Endothelial cell of umbilical vein (primary cell): ENCODE data around the gene TMCC2. TPM values are rescaled to one million over a fixed set of nuclear protein-coding genes. Genes with fewer than 3 reads are reported as not detected.

Experiments used
- BruUV-seq: library from RNA; stranded (reverse); fragments of 400-500 nt; replicated peaks from 2 replicates; lab custom pipeline; 2021; lab: Mats Ljungman, UMichigan
- CTCF ChIA-PET: fragments of 300-600, 350-600 bp; sonication (Branson Sonifier 250); formaldehyde crosslinking; loops from one replicate; lab custom pipeline; 2021; ENCODE audit warnings: antibody characterized with exemption, inconsistent platforms; lab: Charles Lee
- POLR2A ChIA-PET: fragments of 300-600, 350-600 bp; sonication (Branson Sonifier 250); formaldehyde crosslinking; loops from one replicate; lab custom pipeline; 2021; ENCODE audit warnings: antibody characterized with exemption, inconsistent platforms; lab: Charles Lee
- DNase-seq: peaks from one replicate; pipeline ENCODE4 v3.0.0-alpha.2; 2011; ENCODE audit warnings: low read depth, low spot score
- FAIRE-seq: peaks from 2 replicates; lab custom pipeline; 2011; peaks lifted over from hg19 to GRCh38; lab: Jason Lieb, UNC
- H2AFZ ChIP-seq: 2 replicates; pipeline ENCODE4 v1.6.0; 2012; ENCODE audit warnings: low read depth, low read length, control low read depth, inconsistent platforms
- H3K27ac ChIP-seq: 2 replicates; pipeline ENCODE4 v1.5.1; 2011; ENCODE audit warnings: low read depth, mild to moderate bottlenecking, control low read depth, low read length, moderate library complexity; ENCODE audit not compliant: insufficient read depth
- H3K27me3 ChIP-seq, 2 experiments: 2 replicates each; pipeline versions ENCODE4 v1.6.0 to v1.6.1; 2011; ENCODE audit warnings: low read length in 2 of 2, mixed read lengths in 1 of 2; ENCODE audit not compliant: control insufficient read depth in 2 of 2, insufficient read depth in 2 of 2
- H3K36me3 ChIP-seq, 2 experiments: 2 replicates in 1 of 2; 3 replicates in 1 of 2; pipeline ENCODE4 v1.5.1; 2011; ENCODE audit warnings: low read length in 2 of 2, mild to moderate bottlenecking in 1 of 2, moderate library complexity in 1 of 2; ENCODE audit not compliant: control insufficient read depth in 2 of 2, insufficient read depth in 2 of 2; ENCODE audit errors: extremely low read depth in 1 of 2
- H3K4me1 ChIP-seq: 3 replicates; pipeline ENCODE4 v1.5.1; 2011; ENCODE audit warnings: mild to moderate bottlenecking, low read length; ENCODE audit not compliant: control insufficient read depth, insufficient read depth; ENCODE audit errors: extremely low read depth
- H3K4me2 ChIP-seq: 2 replicates; pipeline ENCODE4 v1.6.1; 2011; ENCODE audit warnings: low read length, control low read depth, mixed read lengths; ENCODE audit not compliant: insufficient read depth
- H3K4me3 ChIP-seq, 3 experiments: fragments of 200-600 bp in 1 of 3; sonication (generic), shearing (Covaris generic) in 1 of 3; replicated peaks in 1 of 3; 2 replicates each; pipeline ENCODE4 v1.5.1; 2011 to 2016; ENCODE audit warnings: control low read depth in 3 of 3, low read length in 3 of 3, mild to moderate bottlenecking in 2 of 3, inconsistent platforms in 1 of 3, low read depth in 1 of 3, moderate library complexity in 1 of 3; ENCODE audit not compliant: insufficient read depth in 1 of 3
- H3K79me2 ChIP-seq: 2 replicates; pipeline ENCODE4 v1.6.0; 2012; ENCODE audit warnings: low read length, inconsistent platforms; ENCODE audit not compliant: control insufficient read depth, insufficient read depth
- H3K9ac ChIP-seq: replicated peaks from 2 replicates; pipeline ENCODE3; 2011; ENCODE audit warnings: low read length, control low read depth; ENCODE audit not compliant: insufficient read depth; ENCODE audit errors: extremely low read depth
- H3K9me1 ChIP-seq: replicated peaks from 3 replicates; pipeline ENCODE4 v1.6.0; 2011; ENCODE audit warnings: mild to moderate bottlenecking, low read length; ENCODE audit not compliant: control insufficient read depth, insufficient read depth; ENCODE audit errors: extremely low read depth
- H3K9me3 ChIP-seq: replicated peaks from 2 replicates; pipeline ENCODE4 v1.5.1; 2012; ENCODE audit warnings: low read length, inconsistent platforms; ENCODE audit not compliant: control insufficient read depth, insufficient read depth
- H4K20me1 ChIP-seq: replicated peaks from 2 replicates; pipeline ENCODE3; 2011; ENCODE audit warnings: mild to moderate bottlenecking, low read length; ENCODE audit not compliant: control insufficient read depth, insufficient read depth; ENCODE audit errors: extremely low read depth
- JUN ChIP-seq: IDR thresholded peaks from 2 replicates; pipeline ENCODE4 v1.6.1; 2011; ENCODE audit warnings: borderline replicate concordance, low read depth; ENCODE audit not compliant: insufficient read length, insufficient read depth
- MYC ChIP-seq: IDR thresholded peaks from one replicate; pipeline ENCODE4 v1.6.1; 2011; ENCODE audit warnings: mild to moderate bottlenecking, low read depth, low read length
- POLR2A ChIP-seq: IDR thresholded peaks from 2 replicates; pipeline ENCODE4 v1.6.1; 2012; ENCODE audit warnings: low read depth, mild to moderate bottlenecking, control low read depth, low read length
- POLR2AphosphoS5 ChIP-seq: IDR thresholded peaks from 2 replicates; pipeline ENCODE4 v1.6.1; 2012; ENCODE audit warnings: low read depth, mild to moderate bottlenecking, control low read depth, low read length, moderate library complexity; ENCODE audit not compliant: insufficient read depth
- dilution Hi-C: fragments of 300-500 bp; cut with MboI; formaldehyde crosslinking; loops from one replicate; pipeline ENCODE4 v1.15.0; 2019; ENCODE audit warnings: low sequenced_read_pairs; ENCODE audit not compliant: extremely low pct_ligation_motif_present
- intact Hi-C: fragments of 100-400 bp; cut with micrococcal nuclease; formaldehyde crosslinking; loops from one replicate; pipeline ENCODE4 v1.10.0; 2022
- polyA plus RNA-seq, 4 experiments: library from polyadenylated mRNA; depleted of rRNA in 3 of 4; stranded (reverse) in 3 of 4; unstranded in 1 of 4; fragments of >200 nt; gene quantifications; 2 replicates each; pipeline versions ENCODE4 v1.2.1 to v1.2.3, GENCODE V29; 2011 to 2012; ENCODE audit warnings: missing spikeins in 1 of 4
- total RNA-seq: library from RNA; stranded (reverse); gene quantifications from 2 replicates; pipeline ENCODE4 v1.2.3, GENCODE V29; 2021
- TF ChIP-seq, protein P1 (sequence below): IDR thresholded peaks from 2 replicates; pipeline ENCODE4 v1.6.1; 2011; ENCODE audit not compliant: insufficient read depth, insufficient read length
- TF ChIP-seq, protein P2 (sequence below), 2 donors: IDR thresholded peaks; 1 replicate in 1 of 2; 2 replicates in 1 of 2; pipeline ENCODE4 v1.5.1; 2011; ENCODE audit warnings: low read length in 2 of 2, mild to moderate bottlenecking in 2 of 2, moderate library complexity in 2 of 2, control low read depth in 1 of 2, inconsistent platforms in 1 of 2, low read depth in 1 of 2; ENCODE audit not compliant: insufficient read depth in 1 of 2; ENCODE audit errors: extremely low read depth in 1 of 2

The TMCC2 gene
- total and polyA plus RNA-seq, 2 donors (not counting 3 experiments of a cell fraction or from before 2014, with no cell fraction given) = 2.0 to 2.1 TPM

DNA sequence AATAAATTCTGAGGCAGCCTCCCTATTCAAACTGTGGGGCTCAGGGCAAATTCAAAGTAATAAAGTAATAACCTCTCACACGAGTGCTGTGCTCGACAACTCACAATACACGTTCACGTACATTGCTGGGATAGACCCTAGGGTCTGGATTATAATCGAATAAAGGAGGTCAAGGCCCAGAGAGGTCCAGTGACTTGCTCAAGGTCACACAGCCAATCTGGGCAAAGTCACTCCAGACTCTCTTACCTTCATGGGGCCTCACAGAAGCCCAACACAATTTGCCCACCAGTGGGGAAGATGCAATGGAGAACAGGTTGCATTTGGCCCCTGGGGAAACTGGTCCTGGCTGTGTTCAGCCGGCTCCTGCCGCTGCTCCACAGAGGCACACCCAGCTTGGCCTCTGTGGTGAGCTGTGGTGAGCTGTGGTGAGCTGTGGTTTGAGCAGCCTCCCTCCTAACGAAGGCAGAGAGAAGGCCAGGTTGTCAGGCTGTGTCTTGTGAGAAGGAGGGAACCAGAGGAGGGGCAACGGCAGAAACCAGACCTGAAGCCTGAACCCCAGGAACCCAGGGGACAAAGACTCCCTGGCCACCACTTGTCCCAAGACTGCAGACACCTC, 58.7 kb downstream of the TMCC2 start:
- no peaks in the 10 kb centered on the region for H4K20me1 ChIP-seq
- ChIA-PET POLR2A (no interaction called here), CTCF (interaction anchor here (2.5 to 17.5 kb wide), 3 partner anchors 7 to 41 kb away, joined by 21 to 1536 read pairs (median 53); partner anchors contain the start of gene NUAK2)
- no peaks in the 10 kb centered on the region for H3K9me1 ChIP-seq
- peaks cover 34% of the 10 kb centered on the region for H3K4me1 ChIP-seq
- no peak overlapping the region for H2AFZ ChIP-seq
- H3K79me2 ChIP-seq = no peaks in the 10 kb centered on the region
- no TSS peak for BruUV-seq
- no peaks in the 10 kb centered on the region for H3K27me3 ChIP-seq
- TF ChIP-seq, protein P1, sequence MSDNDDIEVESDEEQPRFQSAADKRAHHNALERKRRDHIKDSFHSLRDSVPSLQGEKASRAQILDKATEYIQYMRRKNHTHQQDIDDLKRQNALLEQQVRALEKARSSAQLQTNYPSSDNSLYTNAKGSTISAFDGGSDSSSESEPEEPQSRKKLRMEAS = no peak
- TF ChIP-seq POLR2A (no peak), JUN (no peak), POLR2AphosphoS5 (no peak), MYC (no peak)
- TF ChIP-seq, protein P2, sequence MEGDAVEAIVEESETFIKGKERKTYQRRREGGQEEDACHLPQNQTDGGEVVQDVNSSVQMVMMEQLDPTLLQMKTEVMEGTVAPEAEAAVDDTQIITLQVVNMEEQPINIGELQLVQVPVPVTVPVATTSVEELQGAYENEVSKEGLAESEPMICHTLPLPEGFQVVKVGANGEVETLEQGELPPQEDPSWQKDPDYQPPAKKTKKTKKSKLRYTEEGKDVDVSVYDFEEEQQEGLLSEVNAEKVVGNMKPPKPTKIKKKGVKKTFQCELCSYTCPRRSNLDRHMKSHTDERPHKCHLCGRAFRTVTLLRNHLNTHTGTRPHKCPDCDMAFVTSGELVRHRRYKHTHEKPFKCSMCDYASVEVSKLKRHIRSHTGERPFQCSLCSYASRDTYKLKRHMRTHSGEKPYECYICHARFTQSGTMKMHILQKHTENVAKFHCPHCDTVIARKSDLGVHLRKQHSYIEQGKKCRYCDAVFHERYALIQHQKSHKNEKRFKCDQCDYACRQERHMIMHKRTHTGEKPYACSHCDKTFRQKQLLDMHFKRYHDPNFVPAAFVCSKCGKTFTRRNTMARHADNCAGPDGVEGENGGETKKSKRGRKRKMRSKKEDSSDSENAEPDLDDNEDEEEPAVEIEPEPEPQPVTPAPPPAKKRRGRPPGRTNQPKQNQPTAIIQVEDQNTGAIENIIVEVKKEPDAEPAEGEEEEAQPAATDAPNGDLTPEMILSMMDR (IDR thresholded peaks at IDR 0.05; ENCODE audit: extremely low read depth in 1 of 2, insufficient read depth in 1 of 2, low read depth in 1 of 2, low read length in 2 of 2) = no peak
- no peaks in the 10 kb centered on the region for H3K9me3 ChIP-seq
- H3K27ac ChIP-seq = no peak overlapping the region
- H3K36me3 ChIP-seq = no peaks in the 10 kb centered on the region
- intact Hi-C loops (no loop called here), dilution Hi-C loops (no loop called here)
- H3K4me3 ChIP-seq = no peak overlapping the region
- H3K9ac ChIP-seq = no peak overlapping the region
- no peak overlapping the region for H3K4me2 ChIP-seq
- DNase-seq (no peak), FAIRE-seq (no peak)
